ENCODE results near the gene ADGRD2. TPM values are rescaled to one million over a fixed set of nuclear protein-coding genes. Genes with fewer than 3 reads are reported as not detected.

The ADGRD2 gene
- total and polyA plus RNA-seq, 2 of the 13 experiments (the other 11 are each of a cell fraction or from before 2014, with no cell fraction given), result not detected

GRCh38 chr9:124415102-124415851 lies 35.0 kb upstream of the ADGRD2 start, which contains the start of gene PSMB7 (continued):
- no peak for TF ChIP-seq ZNF441 (CRISPR knock-in tag; IDR thresholded peaks at IDR 0.05; ENCODE audit: borderline replicate concordance)
- TF ChIP-seq ZNF432 (CRISPR knock-in tag; IDR thresholded peaks at IDR 0.05; ENCODE audit: borderline replicate concordance), result no peak
- TF ChIP-seq NFYC (CRISPR knock-in tag; IDR thresholded peaks at IDR 0.05), result no peak
- TF ChIP-seq ZNF776 (CRISPR knock-in tag; IDR thresholded peaks at IDR 0.05), result no peak
- no peak for TF ChIP-seq ZNF720 (CRISPR knock-in tag; IDR thresholded peaks at IDR 0.05)
- TF ChIP-seq ZNF331 (CRISPR knock-in tag; IDR thresholded peaks at IDR 0.05), result no peak
- TF ChIP-seq ZNF251 (CRISPR knock-in tag; IDR thresholded peaks at IDR 0.05), result no peak
- TF ChIP-seq MYPOP (CRISPR knock-in tag; IDR thresholded peaks at IDR 0.05), result peak; percentile 39; the same call in 1 of the 2 replicates
- no peak for TF ChIP-seq ZNF570 (CRISPR knock-in tag; IDR thresholded peaks at IDR 0.05; ENCODE audit: borderline replicate concordance)
- no peak for TF ChIP-seq PLRG1 (conservative IDR thresholded peaks at IDR 0.05)
- TF ChIP-seq SCMH1 (CRISPR knock-in tag; IDR thresholded peaks at IDR 0.05; ENCODE audit: borderline replicate concordance), result no peak
- TF ChIP-seq YEATS4 (CRISPR knock-in tag; IDR thresholded peaks at IDR 0.05; ENCODE audit: borderline replicate concordance), result peak; percentile 64
- no peak for TF ChIP-seq TRIM22 (IDR thresholded peaks at IDR 0.05)
- peak; percentile 63 for TF ChIP-seq ZBTB33 (CRISPR knock-in tag; IDR thresholded peaks at IDR 0.05)
- no peak for TF ChIP-seq ZBTB4 (CRISPR knock-in tag; IDR thresholded peaks at IDR 0.05; ENCODE audit: borderline replicate concordance)
- TF ChIP-seq ZBTB26 (CRISPR knock-in tag; IDR thresholded peaks at IDR 0.05; ENCODE audit: borderline replicate concordance), result peak; percentile 14; the same call in 1 of the 2 replicates
- TF ChIP-seq ZSCAN20 (CRISPR knock-in tag; IDR thresholded peaks at IDR 0.05; ENCODE audit: borderline replicate concordance), result 0 out of 2 replicates have a peak, but pooled peaks have one; percentile 3
- TF ChIP-seq MTA1 (CRISPR knock-in tag; IDR thresholded peaks at IDR 0.05; ENCODE audit: borderline replicate concordance), result peak; percentile 44; the same call in 1 of the 2 replicates
- no peak for TF ChIP-seq ZBTB7A (CRISPR knock-in tag; IDR thresholded peaks at IDR 0.05)
- TF ChIP-seq MAF1 (CRISPR knock-in tag; IDR thresholded peaks at IDR 0.05; ENCODE audit: borderline replicate concordance), result no peak

Data from HepG2 (cell line).